Mesothelial cell of epicardium (in vitro differentiated cells): ENCODE measurements around the gene M1AP. TPM values are rescaled to one million over a fixed set of nuclear protein-coding genes. Genes with fewer than 3 reads are reported as not detected.

Source experiments
- DNase-seq, 2 experiments: peaks; one replicate each; pipeline ENCODE4 v3.0.0; 2021; ENCODE audit warnings: low spot score in 2 of 2; ENCODE audit not compliant: unreplicated experiment in 2 of 2
- H3K27ac Mint-ChIP-seq: 2 replicates; pipeline ENCODE4 v1.8.0; 2021; ENCODE audit warnings: mixed read lengths
- H3K27me3 Mint-ChIP-seq: 2 replicates; pipeline ENCODE4 v1.8.0; 2021; ENCODE audit warnings: low read depth, mixed read lengths
- H3K36me3 Mint-ChIP-seq: 2 replicates; pipeline ENCODE4 v1.8.0; 2021; ENCODE audit warnings: mixed read lengths
- H3K4me1 Mint-ChIP-seq: 2 replicates; pipeline ENCODE4 v1.8.0; 2021; ENCODE audit warnings: mixed read lengths
- H3K4me3 Mint-ChIP-seq: 2 replicates; pipeline ENCODE4 v1.8.0; 2021; ENCODE audit warnings: mild to moderate bottlenecking, moderate library complexity, mixed read lengths
- H3K9me3 Mint-ChIP-seq: 2 replicates; pipeline ENCODE4 v1.8.0; 2021; ENCODE audit warnings: mixed read lengths
- CTCF ChIP-seq: fragments of 200-600 bp; sonication (generic); IDR thresholded peaks from one replicate; pipeline ENCODE4 v1.5.0; 2021; ENCODE audit warnings: antibody characterized with exemption; ENCODE audit not compliant: unreplicated experiment
- total RNA-seq: library from RNA; stranded (reverse); gene quantifications from 3 replicates; pipeline ENCODE4 v1.2.1, GENCODE V29; 2021

M1AP gene
- total RNA-seq, 1 donor from 2014 or later: 7.4 TPM

- no peak for DNase-seq
- H3K9me3 Mint-ChIP-seq: no peaks in the 10 kb centered on the region
- H3K4me1 Mint-ChIP-seq: no peaks in the 10 kb centered on the region
- H3K36me3 Mint-ChIP-seq: no peaks in the 10 kb centered on the region
- H3K27ac Mint-ChIP-seq: no peak overlapping the region
- no peak overlapping the region for H3K4me3 Mint-ChIP-seq
- H3K27me3 Mint-ChIP-seq: no peaks in the 10 kb centered on the region
- TF ChIP-seq CTCF: no peak
Observed at GRCh38 chr2:74576211-74576862, 71.8 kb downstream of the M1AP start.

GRCh38 chr2:74575320-74575719 is 72.8 kb downstream of the M1AP start:
- Mint-ChIP-seq H3K4me1 (no peaks in the 10 kb centered on the region), H3K36me3 (no peaks in the 10 kb centered on the region), H3K4me3 (no peak overlapping the region), H3K27me3 (no peaks in the 10 kb centered on the region), H3K27ac (no peak overlapping the region), H3K9me3 (no peaks in the 10 kb centered on the region)
- no peak for DNase-seq
- no peak for TF ChIP-seq CTCF

GRCh38 chr2:74573747-74574562 is 74.2 kb downstream of the M1AP start:
- H3K4me3 Mint-ChIP-seq: no peak overlapping the region
- H3K27me3 Mint-ChIP-seq: no peaks in the 10 kb centered on the region
- no peaks in the 10 kb centered on the region for H3K4me1 Mint-ChIP-seq
- DNase-seq: no peak
- no peaks in the 10 kb centered on the region for H3K9me3 Mint-ChIP-seq
- H3K27ac Mint-ChIP-seq: no peak overlapping the region
- no peaks in the 10 kb centered on the region for H3K36me3 Mint-ChIP-seq
- no peak for TF ChIP-seq CTCF

GRCh38 chr2:74572178-74572925 is 75.8 kb downstream of the M1AP start:
- no peak overlapping the region for H3K27ac Mint-ChIP-seq
- no peak for TF ChIP-seq CTCF
- H3K4me3 Mint-ChIP-seq: no peak overlapping the region
- DNase-seq: no peak
- H3K27me3 Mint-ChIP-seq: peaks cover 5% of the 10 kb centered on the region
- peaks cover 3% of the 10 kb centered on the region for H3K4me1 Mint-ChIP-seq
- H3K36me3 Mint-ChIP-seq: peaks cover 3% of the 10 kb centered on the region
- H3K9me3 Mint-ChIP-seq: no peaks in the 10 kb centered on the region

- Mint-ChIP-seq H3K9me3 (no peaks in the 10 kb centered on the region), H3K4me1 (peaks cover 3% of the 10 kb centered on the region), H3K27ac (no peak overlapping the region), H3K36me3 (peaks cover 3% of the 10 kb centered on the region), H3K27me3 (peaks cover 5% of the 10 kb centered on the region), H3K4me3 (no peak overlapping the region)
- TF ChIP-seq CTCF: no peak
- DNase-seq: no peak
Observed at GRCh38 chr2:74571058-74571457, 77.1 kb downstream of the M1AP start.
